Superior temporal gyrus (tissue), 1 donor: ENCODE measurements around the gene ASGR1.

Experiments used
- DNase-seq: peaks from one replicate; pipeline ENCODE4 v3.0.0-alpha.2; 2016; ENCODE audit errors: extremely low spot score

Gene ASGR1, protein sequence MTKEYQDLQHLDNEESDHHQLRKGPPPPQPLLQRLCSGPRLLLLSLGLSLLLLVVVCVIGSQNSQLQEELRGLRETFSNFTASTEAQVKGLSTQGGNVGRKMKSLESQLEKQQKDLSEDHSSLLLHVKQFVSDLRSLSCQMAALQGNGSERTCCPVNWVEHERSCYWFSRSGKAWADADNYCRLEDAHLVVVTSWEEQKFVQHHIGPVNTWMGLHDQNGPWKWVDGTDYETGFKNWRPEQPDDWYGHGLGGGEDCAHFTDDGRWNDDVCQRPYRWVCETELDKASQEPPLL

DNA sequence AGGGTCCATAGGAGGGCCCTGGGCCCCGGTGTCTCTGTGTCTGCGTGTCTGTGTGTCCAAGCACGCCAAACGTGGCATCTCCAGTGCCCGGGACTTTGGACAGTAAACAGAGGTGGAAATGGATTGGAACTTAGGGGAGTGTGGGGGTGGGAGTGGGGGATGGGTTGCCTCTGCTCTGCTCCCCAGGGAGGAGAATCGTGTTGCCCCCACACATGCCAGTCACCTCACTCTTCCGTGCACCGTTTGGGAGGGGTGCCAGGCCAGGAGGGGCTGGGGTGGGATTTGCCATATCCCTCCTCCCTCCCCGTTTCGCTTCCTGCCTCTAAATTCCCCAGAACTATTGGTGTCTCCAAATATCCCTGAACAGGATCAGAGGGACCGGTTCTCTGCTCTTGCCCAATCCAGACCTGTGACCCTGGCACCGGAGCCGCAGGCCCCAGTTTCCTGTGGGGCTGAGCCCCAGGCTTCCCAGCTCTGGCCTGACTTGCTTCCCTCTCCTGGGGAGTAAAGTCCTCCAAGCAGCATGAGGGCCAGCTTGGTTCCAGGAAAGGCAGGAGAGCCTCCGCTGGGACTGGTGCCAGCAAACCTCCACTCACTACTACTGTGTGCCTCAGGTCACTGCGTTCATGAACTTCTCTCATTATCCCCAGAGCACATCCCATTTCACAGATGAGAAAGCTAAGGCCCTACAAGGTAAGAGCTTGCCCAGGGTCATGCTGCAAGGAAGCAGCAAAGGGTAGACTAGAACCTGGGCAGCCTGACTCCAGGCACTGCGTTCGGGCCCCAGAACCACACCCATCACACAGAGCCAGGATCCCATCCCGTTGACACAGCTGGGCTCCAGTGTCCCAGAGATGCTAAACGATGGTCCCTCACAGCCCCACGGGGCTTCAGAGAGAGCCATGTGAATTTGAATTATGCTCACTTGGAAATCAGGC is at the start of gene ASGR1:
ASGR1 (minus strand) TSS at position 54 of the 938 bp plus-strand sequence. CDS start 807 bp downstream, outside the sequence.
- DNase-seq: no peak

DNA sequence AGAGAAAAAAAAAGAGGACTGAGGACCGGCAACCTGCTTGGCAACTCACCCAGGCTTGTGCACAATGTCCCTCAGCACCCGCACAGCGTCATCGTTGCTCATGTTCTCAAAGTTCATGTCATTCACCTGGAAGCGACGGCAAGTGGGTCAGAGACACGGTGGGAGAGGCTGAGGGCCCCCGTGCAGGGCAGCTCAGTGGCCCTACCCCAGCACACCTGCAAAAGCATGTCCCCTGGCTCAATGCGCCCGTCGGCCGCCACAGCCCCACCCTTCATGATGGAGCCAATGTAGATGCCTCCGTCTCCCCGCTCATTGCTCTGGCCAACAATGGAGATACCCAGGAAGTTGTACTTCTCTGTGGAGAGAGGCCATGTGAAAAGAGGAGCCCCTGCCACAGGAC is 49.8 kb upstream of the ASGR1 start:
- DNase-seq: no peak

DNA sequence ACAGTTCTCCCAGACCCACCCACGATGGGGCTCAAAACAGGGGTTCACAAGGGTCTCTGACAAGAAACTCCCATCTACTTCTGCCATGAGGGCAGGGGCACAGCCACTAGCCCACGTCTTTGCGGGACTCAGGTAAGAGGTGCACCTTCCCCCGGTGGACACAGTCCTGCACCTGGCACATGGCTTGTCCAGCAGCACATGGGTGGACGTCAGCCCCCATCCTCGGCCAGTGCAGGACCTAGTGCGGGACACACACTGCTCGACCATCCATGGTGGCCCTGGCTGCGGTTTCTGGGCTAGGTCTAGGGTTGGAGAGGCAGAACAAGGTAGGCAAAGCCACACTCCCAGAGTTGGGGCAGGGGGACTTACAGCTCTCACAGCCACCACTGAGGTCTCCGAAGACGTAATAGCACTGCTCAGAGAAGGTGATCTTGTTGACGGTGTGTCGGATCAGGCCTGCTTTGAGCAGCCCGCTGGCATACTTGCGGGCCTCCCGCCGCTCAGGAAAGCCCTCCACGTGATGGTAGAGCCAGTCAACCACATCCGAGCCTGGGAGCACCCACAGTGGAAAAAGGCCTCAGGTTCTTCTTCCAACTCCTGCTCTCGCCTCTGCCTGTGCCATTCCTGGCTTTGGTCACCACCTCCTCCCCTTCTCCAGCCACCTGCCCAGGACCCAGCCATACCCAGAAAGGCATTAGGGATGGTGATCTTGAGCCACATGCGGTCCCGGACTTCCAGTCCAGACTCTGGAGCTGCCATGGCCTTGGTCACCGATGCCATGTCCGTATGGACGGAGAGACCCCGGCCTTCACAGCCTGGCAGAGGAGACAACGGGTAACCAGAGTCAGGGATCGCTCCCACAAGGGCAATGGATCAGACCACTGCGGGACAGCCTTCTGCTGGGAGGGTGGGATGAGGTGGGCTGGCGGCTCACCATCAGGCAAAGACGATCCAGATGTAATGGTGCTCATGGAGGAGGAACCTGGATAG is 47.8 kb upstream of the ASGR1 start:
- no peak for DNase-seq

DNA sequence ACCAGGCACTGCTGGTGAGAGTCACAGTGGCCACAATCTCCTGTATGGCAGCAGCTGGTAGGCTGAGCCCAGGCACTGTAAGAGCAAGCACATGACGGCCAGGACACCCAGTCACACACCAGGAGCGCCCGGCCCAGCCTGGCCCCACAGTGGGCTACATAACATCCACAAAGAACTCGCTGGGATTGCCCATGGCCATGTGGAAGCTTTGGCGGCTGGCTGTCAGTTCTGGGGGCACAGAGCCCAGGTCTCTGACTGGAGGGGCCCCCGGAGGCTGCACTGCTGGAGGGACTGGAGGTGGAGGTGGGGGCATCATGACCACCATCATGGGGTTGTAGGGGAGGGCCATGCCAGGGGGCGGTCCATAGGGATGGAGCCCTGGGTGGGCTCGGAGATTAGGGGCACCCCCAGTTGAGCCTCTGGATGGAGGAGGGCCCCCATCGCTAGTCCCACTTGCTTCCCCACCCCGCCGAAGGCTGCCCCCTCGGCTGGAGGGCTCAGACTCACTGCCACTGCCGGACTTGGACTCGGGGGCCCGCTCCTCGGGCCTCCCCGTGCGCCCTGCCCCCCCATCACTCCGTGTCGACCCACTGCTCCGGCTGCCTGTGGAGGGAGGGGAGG is 46.7 kb upstream of the ASGR1 start:
- DNase-seq: no peak

DNA sequence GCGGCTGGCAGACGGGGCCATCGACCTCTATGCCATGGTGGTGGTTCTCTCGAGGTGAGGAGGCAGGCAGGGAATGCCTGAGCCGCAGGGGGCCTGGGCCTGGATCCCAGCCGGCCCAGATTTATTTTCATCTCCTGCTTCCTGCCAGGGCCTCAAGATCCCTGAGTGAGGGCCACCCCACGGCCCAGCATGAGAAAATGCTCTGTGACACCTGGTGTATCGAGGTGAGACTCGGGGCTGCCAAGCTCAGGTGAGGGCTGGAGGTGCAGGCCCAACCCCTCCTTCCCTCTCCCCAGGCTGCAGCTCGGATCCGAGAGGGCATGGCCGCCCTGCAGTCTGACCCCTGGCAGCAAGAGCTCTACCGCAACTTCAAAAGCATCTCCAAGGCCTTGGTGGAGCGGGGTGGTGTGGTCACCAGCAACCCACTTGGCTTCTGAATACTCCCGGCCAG is 45.5 kb upstream of the ASGR1 start:
- no peak for DNase-seq

DNA sequence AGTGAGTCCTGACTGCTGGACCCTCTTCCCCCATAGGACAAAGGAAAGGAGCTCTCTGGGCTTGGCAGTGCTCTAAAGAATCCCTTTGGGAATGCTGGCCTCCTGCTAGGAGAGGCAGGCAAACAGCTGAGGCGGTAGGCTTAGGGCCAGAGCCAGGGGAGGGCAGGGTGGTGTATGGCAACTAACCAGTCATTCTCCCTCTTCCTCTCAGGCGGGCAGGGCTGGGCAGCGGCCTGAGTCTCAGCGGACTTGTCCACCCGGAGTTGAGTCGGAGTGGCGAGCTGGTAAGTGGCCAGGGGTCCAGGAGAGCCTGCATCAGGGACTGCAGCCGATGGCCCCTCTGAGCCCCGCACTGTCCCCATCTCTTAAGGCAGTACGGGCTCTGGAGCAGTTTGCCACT is 44.9 kb upstream of the ASGR1 start:
- DNase-seq: no peak

DNA sequence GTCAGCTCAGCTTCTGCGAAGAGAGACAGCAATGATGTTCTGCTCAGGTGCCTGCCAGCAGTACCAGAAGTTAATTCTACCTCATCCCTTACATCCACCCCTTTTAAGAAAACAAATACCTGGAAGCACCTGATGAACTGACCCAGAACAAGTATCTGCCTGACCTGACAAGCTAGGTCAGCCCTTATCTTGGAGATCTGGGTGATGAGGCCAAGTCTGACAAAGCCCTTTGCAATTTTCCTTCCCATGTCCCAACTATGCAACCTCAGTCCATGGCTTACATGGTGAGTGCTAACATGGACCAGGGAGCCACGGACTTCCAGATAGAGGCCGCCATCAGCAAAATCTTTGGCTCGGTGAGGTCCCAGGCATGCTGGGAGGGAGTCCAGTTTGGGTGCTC is 44.2 kb upstream of the ASGR1 start:
- DNase-seq: no peak

DNA sequence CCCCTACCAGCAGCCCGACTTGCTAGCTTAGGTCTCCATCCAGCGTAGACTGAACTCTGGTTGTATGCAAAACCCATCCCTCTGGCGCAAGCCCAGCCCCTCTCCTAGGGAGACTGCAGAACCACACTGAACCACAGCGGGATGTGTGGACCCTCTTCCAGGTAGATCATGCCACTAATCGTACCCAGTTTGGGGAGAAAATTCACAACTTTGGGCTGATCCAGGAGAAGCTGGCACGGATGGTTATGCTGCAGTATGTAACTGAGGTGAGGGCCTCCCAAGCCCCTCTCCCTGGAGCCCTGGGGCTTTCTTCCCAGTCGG is 43.8 kb upstream of the ASGR1 start:
- DNase-seq: no peak

DNA sequence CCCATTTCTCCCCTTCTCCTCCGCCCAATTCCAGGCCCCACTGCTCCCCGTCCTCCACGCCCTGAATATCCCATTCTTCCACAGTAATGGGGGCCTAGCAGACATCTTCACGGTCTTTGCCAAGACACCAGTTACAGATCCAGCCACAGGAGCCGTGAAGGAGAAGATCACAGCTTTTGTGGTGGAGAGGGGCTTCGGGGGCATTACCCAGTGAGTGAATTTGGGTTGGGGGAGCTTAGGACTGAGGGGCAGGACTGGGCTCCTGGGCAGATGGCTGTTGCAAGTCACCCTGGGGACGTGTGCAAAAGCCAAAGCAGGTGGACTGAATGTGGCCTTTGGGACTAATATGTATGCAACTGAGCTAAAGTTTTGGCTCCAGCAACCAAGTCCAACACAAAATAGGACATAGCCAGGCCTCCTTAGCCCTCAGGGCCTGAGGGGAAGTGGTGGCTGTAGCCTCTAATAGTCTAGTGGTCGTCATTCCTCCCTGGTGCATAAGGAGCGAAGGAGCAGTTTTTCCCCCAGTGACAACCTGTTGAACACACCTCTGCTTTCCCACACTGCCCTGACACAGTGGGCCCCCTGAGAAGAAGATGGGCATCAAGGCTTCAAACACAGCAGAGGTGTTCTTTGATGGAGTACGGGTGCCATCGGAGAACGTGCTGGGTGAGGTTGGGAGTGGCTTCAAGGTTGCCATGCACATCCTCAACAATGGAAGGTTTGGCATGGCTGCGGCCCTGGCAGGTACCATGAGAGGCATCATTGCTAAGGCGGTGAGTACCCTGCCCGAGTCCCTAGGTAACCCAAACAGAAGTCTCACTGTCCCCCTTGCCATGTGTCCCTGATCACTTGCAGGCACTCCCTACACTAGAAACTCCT is 43.2 kb upstream of the ASGR1 start:
- no peak for DNase-seq

DNA sequence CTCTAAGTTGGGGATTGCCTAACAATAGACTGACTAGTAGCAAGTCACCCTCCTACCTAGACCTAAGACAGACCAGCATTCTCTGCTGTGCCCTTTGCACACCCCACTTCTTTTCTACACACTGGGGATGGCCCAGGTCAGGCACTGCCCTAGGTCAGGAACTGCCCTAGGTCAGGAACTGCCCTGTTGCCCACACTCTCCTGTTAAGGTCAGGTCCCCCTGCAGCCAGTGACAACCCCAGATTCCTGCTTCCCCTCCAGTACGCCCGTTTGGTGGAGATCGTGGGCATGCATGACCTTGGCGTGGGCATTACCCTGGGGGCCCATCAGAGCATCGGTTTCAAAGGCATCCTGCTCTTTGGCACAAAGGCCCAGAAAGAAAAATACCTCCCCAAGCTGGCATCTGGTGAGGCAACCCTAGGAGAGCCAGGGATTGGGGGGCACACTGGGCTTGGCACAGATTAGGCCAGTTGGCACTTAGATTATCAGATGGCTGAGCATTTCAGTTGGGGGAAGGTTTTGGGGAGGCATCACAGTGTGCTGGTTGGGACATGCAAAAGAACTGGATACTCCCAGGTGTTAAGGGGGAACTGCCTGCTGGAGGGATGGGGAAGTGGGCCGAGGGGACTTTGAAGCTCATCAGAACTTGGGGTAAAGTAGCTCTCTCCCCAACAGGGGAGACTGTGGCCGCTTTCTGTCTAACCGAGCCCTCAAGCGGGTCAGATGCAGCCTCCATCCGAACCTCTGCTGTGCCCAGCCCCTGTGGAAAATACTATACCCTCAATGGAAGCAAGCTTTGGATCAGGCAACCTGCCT is 42.3 kb upstream of the ASGR1 start:
- no peak for DNase-seq

DNA sequence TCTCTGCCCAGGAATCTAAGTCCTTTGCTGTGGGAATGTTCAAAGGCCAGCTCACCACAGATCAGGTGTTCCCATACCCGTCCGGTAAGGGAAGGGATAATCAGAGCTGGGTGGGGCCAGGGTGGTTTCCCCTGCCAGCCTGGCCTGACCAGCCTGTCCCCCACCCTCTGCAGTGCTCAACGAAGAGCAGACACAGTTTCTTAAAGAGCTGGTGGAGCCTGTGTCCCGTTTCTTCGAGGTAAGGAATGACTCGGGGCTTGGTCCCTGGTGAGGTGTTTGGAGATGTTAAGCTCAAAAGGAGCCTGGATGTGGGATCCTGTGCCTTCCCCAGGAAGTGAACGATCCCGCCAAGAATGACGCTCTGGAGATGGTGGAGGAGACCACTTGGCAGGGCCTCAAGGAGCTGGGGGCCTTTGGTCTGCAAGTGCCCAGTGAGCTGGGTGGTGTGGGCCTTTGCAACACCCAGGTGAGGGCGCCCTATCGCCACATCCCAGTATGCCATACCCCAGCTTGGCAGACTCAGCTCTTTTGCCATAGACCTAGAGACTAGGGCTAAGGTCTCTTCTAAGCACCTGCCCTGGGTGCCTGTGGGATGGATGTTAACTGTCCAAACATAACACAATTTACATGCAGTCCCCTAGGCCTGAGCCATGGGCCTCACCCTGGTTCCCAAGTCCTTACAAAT is 41.6 kb upstream of the ASGR1 start:
- no peak for DNase-seq

DNA sequence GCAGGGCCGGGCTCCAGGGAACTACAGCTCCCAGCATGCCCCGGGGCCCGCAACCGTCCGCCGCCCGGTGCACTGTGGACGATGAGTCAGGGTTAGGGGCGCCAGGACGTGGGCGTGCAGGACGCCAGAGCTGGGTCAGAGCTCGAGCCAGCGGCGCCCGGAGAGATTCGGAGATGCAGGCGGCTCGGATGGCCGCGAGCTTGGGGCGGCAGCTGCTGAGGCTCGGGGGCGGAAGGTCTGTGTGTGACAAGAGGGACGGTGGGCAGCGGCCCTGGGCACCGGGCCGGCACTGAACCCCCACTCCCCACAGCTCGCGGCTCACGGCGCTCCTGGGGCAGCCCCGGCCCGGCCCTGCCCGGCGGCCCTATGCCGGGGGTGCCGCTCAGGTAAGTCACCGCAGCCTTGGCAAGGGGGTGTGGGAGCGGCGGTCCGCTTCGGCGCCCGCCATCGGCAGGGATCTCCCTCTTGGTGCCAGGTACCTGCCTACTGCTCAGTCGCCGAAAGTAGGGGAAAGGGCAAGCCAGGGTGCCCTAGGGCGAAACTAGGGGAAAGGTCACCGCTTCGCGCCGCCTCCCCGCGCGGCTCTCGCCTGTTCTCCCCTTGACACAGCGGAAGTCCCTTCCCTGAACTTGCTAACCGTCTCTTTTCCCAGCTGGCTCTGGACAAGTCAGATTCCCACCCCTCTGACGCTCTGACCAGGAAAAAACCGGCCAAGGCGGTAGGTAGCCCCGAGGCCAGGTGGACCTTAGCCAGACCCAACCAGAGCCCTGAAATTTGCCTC is 40.8 kb upstream of the ASGR1 start, which contains the start of the genes ACADVL and DLG4:
ACADVL (plus strand) TSS at position 127 of the 781 bp plus-strand sequence; CDS start at position 174, 47 bp downstream.
DLG4 (minus strand) TSS at position 25 of the 781 bp plus-strand sequence.
- peak; percentile 90 for DNase-seq

DNA sequence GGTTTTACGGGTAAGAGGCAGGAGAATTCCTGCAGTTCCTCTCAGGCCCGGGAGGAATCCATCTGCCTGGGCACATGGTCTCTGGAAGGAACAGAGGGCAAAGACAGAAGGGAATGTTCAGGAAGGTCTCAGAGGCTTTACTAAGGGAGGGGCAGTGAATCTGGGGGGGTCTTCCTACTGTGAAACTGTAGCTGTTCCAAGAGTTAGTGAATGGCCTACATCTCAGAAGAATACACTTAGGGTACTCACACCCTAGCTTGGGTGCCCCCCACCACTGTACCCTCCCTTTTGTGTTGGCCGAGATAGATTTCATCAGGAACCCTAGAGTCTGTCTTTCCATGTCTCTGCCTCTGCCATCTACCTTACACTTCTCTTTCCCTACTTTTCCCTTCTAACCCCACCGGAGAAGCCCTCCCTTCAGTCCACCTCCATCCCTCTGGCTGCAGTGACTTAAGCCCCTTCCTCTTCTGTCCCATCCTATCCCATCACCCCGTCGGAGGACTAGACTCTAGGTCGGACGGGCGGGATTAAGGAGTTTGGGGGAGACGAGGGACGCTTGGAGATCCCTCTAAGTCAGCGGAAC is 40.1 kb upstream of the ASGR1 start:
- DNase-seq: no peak

DNA sequence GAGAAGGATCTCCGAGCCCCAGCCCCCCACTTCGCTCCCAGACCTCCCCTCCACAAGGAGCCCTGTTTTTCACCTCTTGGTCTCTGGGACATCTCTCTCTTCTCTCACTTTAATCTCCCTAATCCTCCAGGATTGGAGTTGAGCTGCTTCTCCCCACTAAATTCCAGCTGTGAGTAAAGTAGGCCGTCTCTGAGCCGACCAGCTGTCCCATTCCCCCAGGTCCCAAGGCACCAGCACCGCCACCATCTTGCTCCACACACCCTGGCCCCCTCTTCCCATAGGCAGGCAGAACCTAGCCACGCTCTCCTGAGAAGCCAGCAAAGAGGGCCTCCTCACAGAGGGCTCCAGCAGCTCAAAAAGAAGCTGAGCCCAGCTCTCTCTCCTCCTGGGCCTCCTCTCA is 39.6 kb upstream of the ASGR1 start:
- DNase-seq: no peak

DNA sequence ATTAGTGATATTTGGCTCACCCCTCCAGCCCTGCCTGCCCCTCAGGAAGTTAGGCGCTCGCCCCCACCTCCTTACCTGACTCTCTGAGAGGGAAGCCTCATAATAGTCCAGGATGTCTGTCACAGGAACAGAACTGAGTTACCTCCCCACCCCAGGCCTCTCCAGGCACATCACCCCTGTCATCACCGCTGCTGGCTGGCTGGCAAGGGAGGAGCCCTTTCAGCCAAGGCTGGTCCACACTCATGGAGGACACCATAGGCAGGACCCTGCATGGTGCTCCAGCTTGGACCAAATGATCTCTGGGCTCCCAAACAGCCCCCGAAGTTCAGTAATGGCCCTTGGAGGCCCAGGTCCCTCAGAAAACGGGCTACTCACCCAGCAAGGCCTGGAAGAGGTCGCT is 39.0 kb upstream of the ASGR1 start:
- no peak for DNase-seq

DNA sequence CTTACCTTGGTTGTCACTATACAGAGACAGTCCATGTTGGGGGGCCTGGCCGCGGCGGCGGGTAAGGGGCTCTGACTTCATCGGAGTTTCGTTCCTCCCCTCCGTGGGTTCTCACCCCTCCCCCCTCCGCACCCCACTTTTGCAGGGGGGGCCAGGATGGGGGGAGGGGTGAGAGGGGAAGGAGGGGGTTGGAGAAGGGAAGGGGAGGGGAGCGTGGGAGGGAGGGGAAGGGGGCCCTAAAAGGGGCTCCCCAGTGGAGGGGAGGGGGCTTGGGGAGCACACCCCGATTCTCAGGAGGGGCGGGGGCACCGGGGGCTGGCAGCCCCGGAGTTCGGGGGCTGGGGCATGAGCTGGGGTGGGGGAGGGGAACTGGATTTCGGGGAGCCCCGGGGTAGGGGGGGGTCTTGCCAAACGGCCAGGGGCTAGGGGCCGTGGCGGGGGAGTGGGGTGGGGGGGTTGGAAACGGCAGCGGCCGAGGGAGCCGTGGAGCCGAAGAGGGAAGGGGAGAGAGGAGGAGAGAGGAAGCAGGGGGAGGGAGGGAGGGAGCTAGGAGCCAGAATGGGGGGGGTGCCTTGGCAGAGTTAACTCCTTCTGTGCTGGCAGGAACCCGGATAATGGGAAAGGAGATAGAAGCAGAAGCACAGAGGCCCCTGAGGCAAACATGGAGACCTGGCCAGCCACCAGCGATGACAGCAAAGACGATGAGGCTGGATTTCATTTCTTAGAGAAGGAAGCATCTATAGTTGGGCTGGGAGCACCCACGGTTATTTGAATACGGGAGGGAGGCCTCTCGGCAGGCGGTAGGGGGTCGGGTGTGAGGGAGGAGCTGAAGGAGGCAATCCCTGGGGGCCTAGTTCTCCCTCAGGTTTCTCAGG is 38.2 kb upstream of the ASGR1 start:
- DNase-seq: peak; percentile 48
